Right atrium auricular region (tissue), 2 donors: ENCODE measurements around the gene CLDN16. TPM values are rescaled to one million over a fixed set of nuclear protein-coding genes. Genes with fewer than 3 reads are reported as not detected.

Source experiments
- DNase-seq: peaks from one replicate; pipeline ENCODE4 v3.0.0-alpha.2; 2019; ENCODE audit warnings: low spot score
- H3K27ac ChIP-seq, 2 donors: fragments of 200-600 bp; sonication (generic); 1 replicate in 1 of 2; 2 replicates in 1 of 2; pipeline ENCODE4 v1.5.1; 2016 to 2019
- H3K27me3 ChIP-seq, 2 donors: fragments of 200-600 bp; sonication (generic); one replicate each; pipeline versions ENCODE4 v1.5.1 to v1.6.0; 2017 to 2019
- H3K36me3 ChIP-seq: fragments of 200-600 bp; sonication (generic); one replicate; pipeline ENCODE4 v1.5.1; 2016
- H3K4me1 ChIP-seq, 2 donors: fragments of 200-600 bp; sonication (generic); one replicate each; pipeline versions ENCODE4 v1.5.1 to v1.6.0; 2017 to 2019
- H3K4me3 ChIP-seq, 2 donors: fragments of 200-600 bp; sonication (generic); 1 replicate in 1 of 2; 2 replicates in 1 of 2; pipeline ENCODE4 v1.5.1; 2017 to 2019; ENCODE audit warnings: mild to moderate bottlenecking in 1 of 2, moderate library complexity in 1 of 2
- H3K9me3 ChIP-seq, 2 donors: fragments of 200-600 bp; sonication (generic); one replicate each; pipeline ENCODE4 v1.5.1; 2019
- total RNA-seq, 2 donors: library from RNA; depleted of rRNA; stranded (reverse); fragments of >200 nt; gene quantifications; one replicate each; pipeline ENCODE4 v1.1.0, GENCODE V29; 2016
- TF ChIP-seq, protein P1 (sequence below), 2 donors: fragments of 200-600 bp; sonication (generic); IDR thresholded peaks; one replicate each; pipeline ENCODE4 v1.5.1; 2019; ENCODE audit warnings: antibody characterized with exemption in 2 of 2

CLDN16 gene
- total RNA-seq, 2 donors from 2014 or later = 0.16 TPM; not detected in 1

DNA sequence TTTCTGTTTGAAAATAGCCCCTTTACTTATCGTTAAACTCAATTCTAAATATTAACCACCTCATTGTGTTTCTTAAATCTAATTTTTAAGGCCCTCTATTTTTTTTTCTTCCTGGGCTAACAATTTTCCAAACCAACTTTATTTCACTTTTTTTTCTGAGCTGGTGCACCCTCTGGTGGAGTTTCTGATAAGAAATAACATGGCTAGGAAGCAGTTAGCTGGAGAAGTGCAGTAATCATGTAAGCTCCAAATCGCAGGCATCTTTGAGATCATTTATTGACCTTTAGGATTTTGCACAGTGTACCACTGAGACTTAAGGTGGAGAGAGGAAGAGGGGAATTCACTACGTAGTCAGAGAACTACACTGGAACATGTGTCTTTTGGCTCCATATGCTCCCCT lies 55.3 kb downstream of the CLDN16 start:
- no peak for DNase-seq
- no peak overlapping the region for H3K4me3 ChIP-seq
- no peaks in the 10 kb centered on the region for H3K36me3 ChIP-seq
- H3K27ac ChIP-seq = no peak overlapping the region
- TF ChIP-seq, protein P1, sequence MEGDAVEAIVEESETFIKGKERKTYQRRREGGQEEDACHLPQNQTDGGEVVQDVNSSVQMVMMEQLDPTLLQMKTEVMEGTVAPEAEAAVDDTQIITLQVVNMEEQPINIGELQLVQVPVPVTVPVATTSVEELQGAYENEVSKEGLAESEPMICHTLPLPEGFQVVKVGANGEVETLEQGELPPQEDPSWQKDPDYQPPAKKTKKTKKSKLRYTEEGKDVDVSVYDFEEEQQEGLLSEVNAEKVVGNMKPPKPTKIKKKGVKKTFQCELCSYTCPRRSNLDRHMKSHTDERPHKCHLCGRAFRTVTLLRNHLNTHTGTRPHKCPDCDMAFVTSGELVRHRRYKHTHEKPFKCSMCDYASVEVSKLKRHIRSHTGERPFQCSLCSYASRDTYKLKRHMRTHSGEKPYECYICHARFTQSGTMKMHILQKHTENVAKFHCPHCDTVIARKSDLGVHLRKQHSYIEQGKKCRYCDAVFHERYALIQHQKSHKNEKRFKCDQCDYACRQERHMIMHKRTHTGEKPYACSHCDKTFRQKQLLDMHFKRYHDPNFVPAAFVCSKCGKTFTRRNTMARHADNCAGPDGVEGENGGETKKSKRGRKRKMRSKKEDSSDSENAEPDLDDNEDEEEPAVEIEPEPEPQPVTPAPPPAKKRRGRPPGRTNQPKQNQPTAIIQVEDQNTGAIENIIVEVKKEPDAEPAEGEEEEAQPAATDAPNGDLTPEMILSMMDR (IDR thresholded peaks at IDR 0.05) = peak in 1 of 2 donors; percentile 17
- H3K9me3 ChIP-seq = no peaks in the 10 kb centered on the region
- H3K4me1 ChIP-seq = no peaks in the 10 kb centered on the region
- no peaks in the 10 kb centered on the region for H3K27me3 ChIP-seq

GRCh38 chr3:190444006-190444405 lies 56.0 kb downstream of the CLDN16 start:
- no peak overlapping the region for H3K4me3 ChIP-seq
- no peaks in the 10 kb centered on the region for H3K27me3 ChIP-seq
- no peaks in the 10 kb centered on the region for H3K4me1 ChIP-seq
- H3K36me3 ChIP-seq = no peaks in the 10 kb centered on the region
- TF ChIP-seq, protein P1 (IDR thresholded peaks at IDR 0.05) = no peak
- no peak for DNase-seq
- H3K27ac ChIP-seq = no peak overlapping the region
- H3K9me3 ChIP-seq = no peaks in the 10 kb centered on the region

GRCh38 chr3:190444576-190445145 lies 56.7 kb downstream of the CLDN16 start:
- Histone ChIP-seq H3K4me3 (no peak overlapping the region), H3K36me3 (no peaks in the 10 kb centered on the region), H3K27ac (no peak overlapping the region), H3K27me3 (no peaks in the 10 kb centered on the region), H3K9me3 (no peaks in the 10 kb centered on the region), H3K4me1 (no peaks in the 10 kb centered on the region)
- TF ChIP-seq, protein P1 (IDR thresholded peaks at IDR 0.05) = no peak
- DNase-seq = no peak

DNA sequence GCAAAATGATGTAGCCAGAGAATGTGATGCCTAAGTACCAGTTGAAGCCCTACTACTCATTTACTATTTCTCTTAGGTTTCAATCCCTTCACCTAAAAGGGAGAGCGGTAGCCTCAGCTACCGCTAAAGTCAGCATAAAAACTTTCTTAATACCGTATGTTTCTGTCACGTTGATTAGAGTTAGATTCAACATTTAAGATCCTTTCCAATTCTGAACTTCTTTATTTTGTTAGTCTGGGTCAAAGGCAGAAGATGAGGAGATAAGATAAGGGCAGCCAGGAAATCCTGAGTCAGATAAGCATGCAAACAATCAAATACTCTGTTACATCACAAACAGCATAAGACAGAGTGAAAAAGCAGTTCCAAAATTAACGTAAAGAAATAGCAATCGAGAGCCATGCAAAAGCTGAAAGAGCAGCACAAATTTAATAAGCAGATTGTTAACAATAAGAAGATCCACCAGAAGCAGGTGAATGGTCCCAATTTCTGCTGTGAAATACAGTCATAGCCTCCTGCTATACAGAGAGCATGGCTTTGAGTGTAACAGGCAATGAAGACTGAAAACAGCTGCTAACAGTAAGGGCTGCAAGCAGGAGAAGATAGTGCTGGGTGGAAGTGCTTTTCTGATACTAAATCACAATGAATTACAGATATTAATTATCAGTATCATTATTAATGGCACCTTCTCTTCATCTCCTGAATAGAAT lies 58.8 kb downstream of the CLDN16 start:
- Histone ChIP-seq H3K27me3 (no peaks in the 10 kb centered on the region), H3K4me1 (no peaks in the 10 kb centered on the region), H3K4me3 (no peak overlapping the region), H3K9me3 (no peaks in the 10 kb centered on the region), H3K36me3 (no peaks in the 10 kb centered on the region), H3K27ac (no peak overlapping the region)
- DNase-seq = no peak
- TF ChIP-seq, protein P1 (IDR thresholded peaks at IDR 0.05) = no peak

DNA sequence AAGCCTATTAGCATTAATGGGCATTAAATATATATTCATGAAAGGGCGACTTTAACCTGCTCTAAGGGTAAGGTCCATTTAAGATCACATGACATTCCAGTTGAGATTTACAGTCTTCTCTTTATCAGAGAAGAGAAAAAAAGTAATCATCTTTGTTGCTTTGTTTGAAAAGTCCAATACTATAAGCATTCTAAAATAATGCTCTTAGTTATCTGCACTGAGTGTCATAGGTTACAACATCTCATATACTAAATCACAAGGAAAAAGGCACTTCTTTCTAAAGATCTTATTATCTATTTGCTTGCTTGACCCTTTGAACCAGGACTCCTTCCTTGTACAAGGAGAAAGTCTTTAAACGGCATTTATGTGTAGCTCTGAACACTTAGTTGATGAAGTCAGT lies 60.3 kb downstream of the CLDN16 start:
- H3K4me1 ChIP-seq = no peaks in the 10 kb centered on the region
- DNase-seq = no peak

More for the DNA sequence above, 60.3 kb downstream of the CLDN16 start:
- Histone ChIP-seq H3K27ac (no peak overlapping the region), H3K4me3 (no peak overlapping the region), H3K36me3 (no peaks in the 10 kb centered on the region), H3K27me3 (no peaks in the 10 kb centered on the region), H3K9me3 (no peaks in the 10 kb centered on the region)
- TF ChIP-seq, protein P1 (IDR thresholded peaks at IDR 0.05) = no peak
